GM12878 (cell line): ENCODE data around the gene COL7A1.

Experiments
- ATF2 ChIP-seq: IDR thresholded peaks from 2 replicates; pipeline ENCODE4 v1.6.1; 2012; ENCODE audit warnings: low read length, inconsistent platforms
- CTCF ChIP-seq, 3 experiments: IDR thresholded peaks in 2 of 3; conservative IDR thresholded peaks in 1 of 3; 2 replicates each; pipeline ENCODE4 v1.5.1; 2011; ENCODE audit warnings: low read depth in 3 of 3, low read length in 3 of 3, mild to moderate bottlenecking in 3 of 3, control low read depth in 2 of 3, moderate library complexity in 2 of 3, inconsistent platforms in 1 of 3, mixed read lengths in 1 of 3; ENCODE audit not compliant: control insufficient read depth in 2 of 3, insufficient read depth in 1 of 3; ENCODE audit errors: extremely low read depth in 1 of 3
- EP300 ChIP-seq, 2 experiments: fragments of 150-350 bp in 1 of 2; IDR thresholded peaks; 2 replicates each; pipeline ENCODE4 v1.6.1; 2011 to 2012; ENCODE audit warnings: low read depth in 2 of 2, low read length in 2 of 2, borderline replicate concordance in 1 of 2, improper control_type of control experiment in 1 of 2, inconsistent platforms in 1 of 2; ENCODE audit not compliant: control insufficient read depth in 1 of 2
- HDAC2 ChIP-seq: fragments of 200-600 bp; sonication (generic); IDR thresholded peaks from 2 replicates; pipeline ENCODE4 v1.6.1; 2017
- MLLT1 ChIP-seq: fragments of 450-650 bp; IDR thresholded peaks from 2 replicates; pipeline ENCODE4 v1.6.1; 2016; ENCODE audit warnings: mild to moderate bottlenecking
- MXI1 ChIP-seq: fragments of 150-350 bp; IDR thresholded peaks from 2 replicates; pipeline ENCODE4 v1.6.1; 2011; ENCODE audit warnings: low read depth, mild to moderate bottlenecking, inconsistent platforms, low read length, improper control_type of control experiment
- MYB ChIP-seq: fragments of 150-350 bp; IDR thresholded peaks from 2 replicates; pipeline ENCODE4 v1.6.1; 2014; ENCODE audit warnings: mild to moderate bottlenecking, low read depth, low read length, borderline replicate concordance
- POLR2A ChIP-seq: IDR thresholded peaks from 2 replicates; pipeline ENCODE4 v1.6.1; 2011; ENCODE audit warnings: low read depth, mild to moderate bottlenecking, low read length
- SMC3 ChIP-seq: IDR thresholded peaks from 2 replicates; pipeline ENCODE4 v1.6.1; 2011; ENCODE audit warnings: low read length, improper control_type of control experiment, borderline replicate concordance
- TAF1 ChIP-seq: IDR thresholded peaks from 2 replicates; pipeline ENCODE4 v1.6.1; 2011; ENCODE audit warnings: mild to moderate bottlenecking, low read depth, low read length, borderline replicate concordance
- YBX1 ChIP-seq: fragments of 450-650 bp; IDR thresholded peaks from 2 replicates; pipeline ENCODE4 v1.6.1; 2016; ENCODE audit warnings: antibody characterized with exemption

GRCh38 chr3:48518638-48519276 lies 76.4 kb downstream of the COL7A1 start:
- TF ChIP-seq MXI1 = no peak
- no peak for TF ChIP-seq CTCF (IDR thresholded peaks at IDR 0.05 in 2 of 3, conservative IDR thresholded peaks at IDR 0.05 in 1 of 3; ENCODE audit: control insufficient read depth in 2 of 3, extremely low read depth in 1 of 3, insufficient read depth in 1 of 3, low read depth in 3 of 3, low read length in 3 of 3)
- no peak for TF ChIP-seq POLR2A
- TF ChIP-seq MLLT1 = no peak
- TF ChIP-seq HDAC2 = no peak
- TF ChIP-seq ATF2 = no peak
- no peak for TF ChIP-seq MYB
- TF ChIP-seq EP300 (IDR thresholded peaks at IDR 0.05; ENCODE audit: borderline replicate concordance in 1 of 2, control insufficient read depth in 1 of 2, low read depth in 2 of 2, low read length in 2 of 2) = no peak
- TF ChIP-seq TAF1 = no peak
- no peak for TF ChIP-seq YBX1
- no peak for TF ChIP-seq SMC3
